ENCODE measurements around the gene FBXO5.
"Not testable (repeated sequence)": the region's sequence is repeated elsewhere in the genome, so short reads cannot be mapped to it uniquely, and the experiment has no call there.

FBXO5 gene

GRCh38 chr6:152999538-152999937 is 16.7 kb upstream of the FBXO5 start:
- in situ Hi-C loops (cut with HindIII; ENCODE audit: low pct_ligation_motif_present, low pct_unique_long_range_greater_than_20kb, low sequenced_read_pairs); DNase-seq: not testable (repeated sequence)

GRCh38 chr6:152993847-152994246 is 11.0 kb upstream of the FBXO5 start:
- in situ Hi-C loops (cut with HindIII; ENCODE audit: low pct_ligation_motif_present, low pct_unique_long_range_greater_than_20kb, low sequenced_read_pairs), result no loop called here
- no peak for DNase-seq

- in situ Hi-C loops (cut with HindIII; ENCODE audit: low pct_ligation_motif_present, low pct_unique_long_range_greater_than_20kb, low sequenced_read_pairs), result no loop called here
- DNase-seq, result peak; percentile 24
Observed at GRCh38 chr6:152993431-152993830, 10.6 kb upstream of the FBXO5 start.

GRCh38 chr6:152986978-152987377 is 4.1 kb upstream of the FBXO5 start:
- no peak for DNase-seq
- in situ Hi-C loops (cut with HindIII; ENCODE audit: low pct_ligation_motif_present, low pct_unique_long_range_greater_than_20kb, low sequenced_read_pairs), result no loop called here

GRCh38 chr6:152985300-152985699 is 2.5 kb upstream of the FBXO5 start:
- DNase-seq; in situ Hi-C loops (cut with HindIII; ENCODE audit: low pct_ligation_motif_present, low pct_unique_long_range_greater_than_20kb, low sequenced_read_pairs): not testable (repeated sequence)

- DNase-seq, result no peak
- in situ Hi-C loops (cut with HindIII; ENCODE audit: low pct_ligation_motif_present, low pct_unique_long_range_greater_than_20kb, low sequenced_read_pairs), result no loop called here
Observed at GRCh38 chr6:152984513-152984872, 1.7 kb upstream of the FBXO5 start.

- in situ Hi-C loops (cut with HindIII; ENCODE audit: low pct_ligation_motif_present, low pct_unique_long_range_greater_than_20kb, low sequenced_read_pairs), result no loop called here
- DNase-seq, result peak; percentile 71
Observed at GRCh38 chr6:152983637-152984512, 1.0 kb upstream of the FBXO5 start.

- no peak for DNase-seq
- in situ Hi-C loops (cut with HindIII; ENCODE audit: low pct_ligation_motif_present, low pct_unique_long_range_greater_than_20kb, low sequenced_read_pairs), result no loop called here
Observed at GRCh38 chr6:152981989-152982903, 595 bp downstream of the FBXO5 start.

- in situ Hi-C loops (cut with HindIII; ENCODE audit: low pct_ligation_motif_present, low pct_unique_long_range_greater_than_20kb, low sequenced_read_pairs), result no loop called here
- DNase-seq, result no peak
Observed at GRCh38 chr6:152981219-152981618, 1.6 kb downstream of the FBXO5 start.

- no peak for DNase-seq
- in situ Hi-C loops (cut with HindIII; ENCODE audit: low pct_ligation_motif_present, low pct_unique_long_range_greater_than_20kb, low sequenced_read_pairs), result no loop called here
Observed at GRCh38 chr6:152980656-152981055, 2.2 kb downstream of the FBXO5 start.

- no peak for DNase-seq
- in situ Hi-C loops (cut with HindIII; ENCODE audit: low pct_ligation_motif_present, low pct_unique_long_range_greater_than_20kb, low sequenced_read_pairs), result no loop called here
Observed at GRCh38 chr6:152979116-152979515, 3.7 kb downstream of the FBXO5 start.

GRCh38 chr6:152978058-152978457 is 4.8 kb downstream of the FBXO5 start:
- DNase-seq, result no peak
- in situ Hi-C loops (cut with HindIII; ENCODE audit: low pct_ligation_motif_present, low pct_unique_long_range_greater_than_20kb, low sequenced_read_pairs), result no loop called here

- in situ Hi-C loops (cut with HindIII; ENCODE audit: low pct_ligation_motif_present, low pct_unique_long_range_greater_than_20kb, low sequenced_read_pairs), result no loop called here
- DNase-seq, result no peak
Observed at GRCh38 chr6:152977556-152977955, 5.3 kb downstream of the FBXO5 start.

GRCh38 chr6:152976749-152977148 is 6.1 kb downstream of the FBXO5 start:
- DNase-seq, result no peak
- in situ Hi-C loops (cut with HindIII; ENCODE audit: low pct_ligation_motif_present, low pct_unique_long_range_greater_than_20kb, low sequenced_read_pairs), result no loop called here

GRCh38 chr6:152975204-152975915 is 7.5 kb downstream of the FBXO5 start:
- no peak for DNase-seq
- in situ Hi-C loops (cut with HindIII; ENCODE audit: low pct_ligation_motif_present, low pct_unique_long_range_greater_than_20kb, low sequenced_read_pairs), result no loop called here

- no peak for DNase-seq
- in situ Hi-C loops (cut with HindIII; ENCODE audit: low pct_ligation_motif_present, low pct_unique_long_range_greater_than_20kb, low sequenced_read_pairs), result no loop called here
Observed at GRCh38 chr6:152973916-152974315, 8.9 kb downstream of the FBXO5 start.

GRCh38 chr6:152969688-152970418 is 13.0 kb downstream of the FBXO5 start:
- in situ Hi-C loops (cut with HindIII; ENCODE audit: low pct_ligation_motif_present, low pct_unique_long_range_greater_than_20kb, low sequenced_read_pairs), result no loop called here
- DNase-seq, result no peak

GRCh38 chr6:152966168-152966894 is 16.5 kb downstream of the FBXO5 start:
- in situ Hi-C loops (cut with HindIII; ENCODE audit: low pct_ligation_motif_present, low pct_unique_long_range_greater_than_20kb, low sequenced_read_pairs), result not testable (repeated sequence)

More at GRCh38 chr6:152966168-152966894, 16.5 kb downstream of the FBXO5 start:
- DNase-seq, result not testable (repeated sequence)
